Mesenchymal stem cell (in vitro differentiated cells and primary cell): ENCODE results near the gene TLR8.

Experiments used
- DNase-seq: peaks from one replicate; pipeline ENCODE4 v3.0.0-alpha.2; 2013
- H2AFZ ChIP-seq: one replicate; pipeline ENCODE4 v1.6.1; 2013; ENCODE audit warnings: low read depth, mild to moderate bottlenecking, control low read depth, inconsistent platforms, low read length, moderate library complexity
- H2AK5ac ChIP-seq: 2 replicates; pipeline ENCODE4 v1.6.1; 2013; ENCODE audit warnings: low read length, moderate library complexity, mild to moderate bottlenecking, inconsistent platforms; ENCODE audit not compliant: severe bottlenecking
- H2BK120ac ChIP-seq: one replicate; pipeline ENCODE4 v1.6.1; 2013; ENCODE audit warnings: low read depth, mild to moderate bottlenecking, inconsistent platforms, low read length, moderate library complexity
- H2BK12ac ChIP-seq, 2 experiments: one replicate each; pipeline ENCODE4 v1.6.1; 2013; ENCODE audit warnings: inconsistent platforms in 2 of 2, low read length in 2 of 2, mild to moderate bottlenecking in 2 of 2, moderate library complexity in 2 of 2, control low read depth in 1 of 2
- H2BK15ac ChIP-seq: one replicate; pipeline ENCODE4 v1.6.1; 2013; ENCODE audit warnings: mild to moderate bottlenecking, low read depth, inconsistent platforms; ENCODE audit not compliant: poor library complexity, severe bottlenecking
- H2BK5ac ChIP-seq: 2 replicates; pipeline ENCODE4 v1.6.1; 2013; ENCODE audit warnings: low read depth, mild to moderate bottlenecking, low read length, control low read depth, inconsistent platforms; ENCODE audit not compliant: poor library complexity, severe bottlenecking
- H3K14ac ChIP-seq, 2 experiments: one replicate each; pipeline ENCODE4 v1.6.1; 2013; ENCODE audit warnings: inconsistent platforms in 2 of 2, low read length in 2 of 2, control low read depth in 1 of 2, mild to moderate bottlenecking in 1 of 2, moderate library complexity in 1 of 2
- H3K18ac ChIP-seq, 2 experiments: one replicate each; pipeline ENCODE4 v1.6.1; 2013; ENCODE audit warnings: inconsistent platforms in 2 of 2, low read length in 2 of 2, control low read depth in 1 of 2, low read depth in 1 of 2, mild to moderate bottlenecking in 1 of 2
- H3K23ac ChIP-seq, 2 experiments: one replicate each; pipeline ENCODE4 v1.6.1; 2013; ENCODE audit warnings: inconsistent platforms in 2 of 2, low read length in 2 of 2, mild to moderate bottlenecking in 2 of 2, moderate library complexity in 2 of 2, control low read depth in 1 of 2
- H3K27ac ChIP-seq: 2 replicates; pipeline ENCODE4 v1.5.1; 2013; ENCODE audit warnings: mild to moderate bottlenecking, moderate library complexity, low read length, control low read depth, inconsistent platforms; ENCODE audit not compliant: poor library complexity, severe bottlenecking
- H3K27me3 ChIP-seq, 2 experiments: 2 replicates each; pipeline versions ENCODE4 v1.6.1 to v1.7.0; 2013; ENCODE audit warnings: low read length in 2 of 2, mild to moderate bottlenecking in 2 of 2, moderate library complexity in 2 of 2, control low read depth in 1 of 2, inconsistent platforms in 1 of 2; ENCODE audit not compliant: control insufficient read depth in 1 of 2, insufficient read depth in 1 of 2
- H3K36me3 ChIP-seq, 2 experiments: 2 replicates each; pipeline versions ENCODE4 v1.6.1 to v1.7.0; 2013; ENCODE audit warnings: low read length in 2 of 2, control low read depth in 1 of 2, inconsistent platforms in 1 of 2, low read depth in 1 of 2, mild to moderate bottlenecking in 1 of 2; ENCODE audit not compliant: insufficient read depth in 2 of 2, control insufficient read depth in 1 of 2
- H3K4ac ChIP-seq, 2 experiments: one replicate each; pipeline ENCODE4 v1.6.1; 2013; ENCODE audit warnings: inconsistent platforms in 2 of 2, low read length in 2 of 2, mild to moderate bottlenecking in 2 of 2, moderate library complexity in 2 of 2, control low read depth in 1 of 2, low read depth in 1 of 2
- H3K4me1 ChIP-seq: 2 replicates; pipeline ENCODE4 v1.6.1; 2013; ENCODE audit warnings: low read depth, low read length, control low read depth; ENCODE audit not compliant: control insufficient read depth, insufficient read depth
- H3K4me2 ChIP-seq: 2 replicates; pipeline ENCODE4 v1.6.1; 2013; ENCODE audit warnings: low read length, mild to moderate bottlenecking, inconsistent platforms; ENCODE audit not compliant: poor library complexity, severe bottlenecking
- H3K4me3 ChIP-seq, 2 experiments: 2 replicates each; pipeline versions ENCODE4 v1.5.1 to v1.7.0; 2013; ENCODE audit warnings: low read length in 2 of 2, mild to moderate bottlenecking in 2 of 2, control low read depth in 1 of 2, low read depth in 1 of 2; ENCODE audit not compliant: insufficient read depth in 1 of 2
- H3K79me1 ChIP-seq: replicated peaks from 2 replicates; pipeline ENCODE4 v1.6.1; 2013; ENCODE audit warnings: mild to moderate bottlenecking, control low read depth, low read length, inconsistent platforms; ENCODE audit not compliant: poor library complexity, severe bottlenecking
- H3K9ac ChIP-seq: 2 replicates; pipeline ENCODE4 v1.7.0; 2013; ENCODE audit warnings: mild to moderate bottlenecking, low read length, moderate library complexity
- H3K9me3 ChIP-seq: 2 replicates; pipeline ENCODE4 v1.7.0; 2013; ENCODE audit warnings: mild to moderate bottlenecking, low read length; ENCODE audit not compliant: control insufficient read depth
- H4K8ac ChIP-seq: one replicate; pipeline ENCODE4 v1.6.1; 2013; ENCODE audit warnings: inconsistent platforms, mild to moderate bottlenecking, low read length, moderate library complexity
- H4K91ac ChIP-seq: one replicate; pipeline ENCODE4 v1.6.1; 2013; ENCODE audit warnings: mild to moderate bottlenecking, low read length, inconsistent platforms
- WGBS: methylation state at CpG from one replicate; pipeline ENCODE4 v1.1.7; 2013; ENCODE audit warnings: mixed read lengths; 5-methylcytosine and 5-hydroxymethylcytosine counted together

TLR8 gene

GRCh38 chrX:12868747-12869146 is 37.7 kb upstream of the TLR8 start:
- Histone ChIP-seq H3K79me1 (no peaks in the 10 kb centered on the region), H3K18ac (no peak overlapping the region), H3K27ac (no peak overlapping the region), H3K36me3 (no peaks in the 10 kb centered on the region), H3K4me3 (no peak overlapping the region), H3K4me2 (no peak overlapping the region), H2AK5ac (no peak overlapping the region), H3K4ac (no peak overlapping the region), H3K27me3 (peaks cover 0 to 7% of the 10 kb centered on the region in 2 experiments), H3K9me3 (peaks cover 4% of the 10 kb centered on the region), H2AFZ (no peak overlapping the region), H3K23ac (no peak overlapping the region), H4K91ac (no peak overlapping the region), H2BK5ac (no peak overlapping the region), H2BK15ac (no peak overlapping the region), H4K8ac (no peak overlapping the region), H2BK12ac (no peak overlapping the region), H3K14ac (no peak overlapping the region), H2BK120ac (no peak overlapping the region), H3K4me1 (no peaks in the 10 kb centered on the region), H3K9ac (no peak overlapping the region)
- no CpG with 5 or more reads among the region's 4 CpGs for WGBS
- DNase-seq, result no peak

- no peak overlapping the region for H3K18ac ChIP-seq
- H4K8ac ChIP-seq, result no peak overlapping the region
- no peak overlapping the region for H2BK5ac ChIP-seq
- no peak overlapping the region for H3K23ac ChIP-seq
- no peak overlapping the region for H3K4me2 ChIP-seq
- no peak overlapping the region for H3K4me3 ChIP-seq
- H2BK15ac ChIP-seq, result no peak overlapping the region
- no peaks in the 10 kb centered on the region for H3K79me1 ChIP-seq
- no peak overlapping the region for H2AK5ac ChIP-seq
- no peaks in the 10 kb centered on the region for H3K9me3 ChIP-seq
- no peak overlapping the region for H3K4ac ChIP-seq
- no peak overlapping the region for H2BK12ac ChIP-seq
- no peaks in the 10 kb centered on the region for H3K36me3 ChIP-seq
- H4K91ac ChIP-seq, result no peak overlapping the region
- no peak overlapping the region for H3K27ac ChIP-seq
- H2BK120ac ChIP-seq, result no peak overlapping the region
- DNase-seq, result no peak
- no peak overlapping the region for H2AFZ ChIP-seq
- H3K14ac ChIP-seq, result no peak overlapping the region
- 85% methylated on average over 4 of the region's 6 CpGs for WGBS
- no peaks in the 10 kb centered on the region for H3K4me1 ChIP-seq
- no peak overlapping the region for H3K9ac ChIP-seq
- H3K27me3 ChIP-seq, result peaks cover 0 to 7% of the 10 kb centered on the region in 2 experiments
These were observed 35.2 kb upstream of the TLR8 start for GRCh38 chrX:12871257-12871656.

GRCh38 chrX:12872741-12873140 is 33.7 kb upstream of the TLR8 start:
- Histone ChIP-seq H3K4me3 (no peak overlapping the region), H3K9me3 (no peaks in the 10 kb centered on the region), H3K4me2 (no peak overlapping the region), H3K4ac (no peak overlapping the region), H3K18ac (no peak overlapping the region), H2BK12ac (no peak overlapping the region), H2BK15ac (no peak overlapping the region), H2BK5ac (no peak overlapping the region), H4K8ac (no peak overlapping the region), H3K79me1 (no peaks in the 10 kb centered on the region), H3K36me3 (no peaks in the 10 kb centered on the region), H3K9ac (no peak overlapping the region), H3K23ac (no peak overlapping the region), H2BK120ac (no peak overlapping the region), H3K27me3 (peaks cover 0 to 17% of the 10 kb centered on the region in 2 experiments), H2AK5ac (no peak overlapping the region), H3K4me1 (no peaks in the 10 kb centered on the region), H4K91ac (no peak overlapping the region), H2AFZ (no peak overlapping the region), H3K14ac (no peak overlapping the region), H3K27ac (no peak overlapping the region)
- DNase-seq, result no peak
- WGBS, result 92% methylated on average over 4 of the region's 4 CpGs

GRCh38 chrX:12874581-12874980 is 31.8 kb upstream of the TLR8 start:
- no peak overlapping the region for H3K14ac ChIP-seq
- H3K27me3 ChIP-seq, result peaks cover 0 to 22% of the 10 kb centered on the region in 2 experiments
- no peak overlapping the region for H3K4ac ChIP-seq
- no peak overlapping the region for H3K18ac ChIP-seq
- H2AFZ ChIP-seq, result no peak overlapping the region
- no peak overlapping the region for H2BK15ac ChIP-seq
- H2AK5ac ChIP-seq, result no peak overlapping the region
- H3K4me1 ChIP-seq, result no peaks in the 10 kb centered on the region
- no peak overlapping the region for H4K91ac ChIP-seq
- no peaks in the 10 kb centered on the region for H3K9me3 ChIP-seq
- no peak overlapping the region for H2BK5ac ChIP-seq
- no peaks in the 10 kb centered on the region for H3K36me3 ChIP-seq
- H3K4me2 ChIP-seq, result no peak overlapping the region
- no peak overlapping the region for H3K9ac ChIP-seq
- no peak overlapping the region for H4K8ac ChIP-seq
- peak; percentile 6 for DNase-seq
- H3K27ac ChIP-seq, result no peak overlapping the region
- H2BK12ac ChIP-seq, result no peak overlapping the region
- no peak overlapping the region for H3K23ac ChIP-seq
- 10% methylated on average over 2 of the region's 4 CpGs for WGBS
- no peak overlapping the region for H3K4me3 ChIP-seq
- no peaks in the 10 kb centered on the region for H3K79me1 ChIP-seq
- no peak overlapping the region for H2BK120ac ChIP-seq
